ENCODE data around the gene ENAH. TPM values are rescaled to one million over a fixed set of nuclear protein-coding genes. Genes with fewer than 3 reads are reported as not detected.

The ENAH gene
- total and polyA plus RNA-seq, 12 donors: 12.4 to 201 (median 99.8) TPM

DNA sequence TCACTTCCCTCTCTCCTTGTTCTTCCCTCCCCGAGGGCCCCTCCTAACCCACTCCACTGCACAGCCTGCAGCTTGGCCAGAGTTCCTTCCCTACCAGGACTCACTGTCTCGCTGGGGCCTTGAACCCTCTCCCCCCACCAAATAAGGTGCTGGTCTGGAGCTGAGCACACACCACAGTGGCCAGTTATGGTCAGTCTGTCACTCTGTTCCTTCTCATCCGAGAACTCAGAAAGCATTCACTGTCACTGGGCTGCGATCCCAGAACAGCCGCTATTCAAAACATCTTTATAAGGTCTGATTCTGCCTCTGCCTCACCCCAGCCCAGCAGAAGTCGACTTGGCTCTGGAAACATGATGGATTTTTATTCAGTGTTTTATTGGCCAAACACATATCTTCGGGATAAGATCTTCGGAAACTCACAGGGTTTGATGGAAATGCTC lies 205.3 kb downstream of the ENAH start:
- no peaks in the 10 kb centered on the region for H3K27me3 ChIP-seq
- intact Hi-C loops (cut with DNase I): no loop called here
- no peaks in the 10 kb centered on the region for H3K9me3 ChIP-seq
- DNase-seq (no peak), ATAC-seq (peak; percentile 10 to 41 (median 20))
- 31 to 41% methylated on average over 8 of the region's 8 CpGs for WGBS, 2 donors
- TF ChIP-seq, protein P1, sequence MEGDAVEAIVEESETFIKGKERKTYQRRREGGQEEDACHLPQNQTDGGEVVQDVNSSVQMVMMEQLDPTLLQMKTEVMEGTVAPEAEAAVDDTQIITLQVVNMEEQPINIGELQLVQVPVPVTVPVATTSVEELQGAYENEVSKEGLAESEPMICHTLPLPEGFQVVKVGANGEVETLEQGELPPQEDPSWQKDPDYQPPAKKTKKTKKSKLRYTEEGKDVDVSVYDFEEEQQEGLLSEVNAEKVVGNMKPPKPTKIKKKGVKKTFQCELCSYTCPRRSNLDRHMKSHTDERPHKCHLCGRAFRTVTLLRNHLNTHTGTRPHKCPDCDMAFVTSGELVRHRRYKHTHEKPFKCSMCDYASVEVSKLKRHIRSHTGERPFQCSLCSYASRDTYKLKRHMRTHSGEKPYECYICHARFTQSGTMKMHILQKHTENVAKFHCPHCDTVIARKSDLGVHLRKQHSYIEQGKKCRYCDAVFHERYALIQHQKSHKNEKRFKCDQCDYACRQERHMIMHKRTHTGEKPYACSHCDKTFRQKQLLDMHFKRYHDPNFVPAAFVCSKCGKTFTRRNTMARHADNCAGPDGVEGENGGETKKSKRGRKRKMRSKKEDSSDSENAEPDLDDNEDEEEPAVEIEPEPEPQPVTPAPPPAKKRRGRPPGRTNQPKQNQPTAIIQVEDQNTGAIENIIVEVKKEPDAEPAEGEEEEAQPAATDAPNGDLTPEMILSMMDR (IDR thresholded peaks at IDR 0.05): no peak
- H3K4me1 ChIP-seq: peaks cover 0 to 75% (median 51%) of the 10 kb centered on the region in 9 donors
- peak overlapping the region in 3 of 10 donors; percentile 1 to 15 (median 11) for H3K4me3 ChIP-seq
- H3K27ac ChIP-seq: peak overlapping the region in 9 of 10 donors; percentile 62 to 92 (median 82)
- H3K36me3 ChIP-seq: no peaks in the 10 kb centered on the region

DNA sequence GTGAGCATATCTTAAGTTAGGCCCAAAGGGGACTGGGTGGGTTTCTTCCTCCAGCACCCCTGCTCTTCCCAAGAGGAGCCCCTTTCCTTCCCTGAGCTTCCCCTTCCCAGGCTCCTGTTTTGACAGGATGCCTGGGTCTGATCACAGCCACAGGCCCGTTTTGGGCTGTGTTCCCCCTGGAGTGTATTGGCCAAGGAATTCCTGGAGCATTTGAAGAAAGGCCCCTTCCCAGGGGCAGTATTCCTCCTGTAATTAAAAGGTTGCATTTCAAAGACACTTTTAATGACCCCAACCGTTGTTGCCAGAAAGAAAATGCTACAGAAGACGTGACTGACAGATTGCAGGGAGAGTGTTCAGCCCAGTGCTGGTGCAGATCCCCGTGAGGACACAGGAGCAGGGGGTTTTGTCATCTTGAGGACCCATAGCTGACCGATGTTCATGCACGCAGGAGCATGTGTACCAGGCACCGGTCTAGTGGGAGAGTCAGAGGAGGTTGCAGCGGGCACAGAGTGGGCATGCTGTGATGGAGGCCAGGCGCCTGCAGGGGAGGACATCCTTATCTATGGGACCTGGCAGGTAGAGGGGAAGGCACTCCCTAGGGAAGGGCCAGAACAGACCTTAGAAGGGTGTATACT lies 205.8 kb downstream of the ENAH start:
- intact Hi-C loops (cut with DNase I): no loop called here
- ATAC-seq (peak in 1 of 8 donors; percentile 0), DNase-seq (no peak)

DNA sequence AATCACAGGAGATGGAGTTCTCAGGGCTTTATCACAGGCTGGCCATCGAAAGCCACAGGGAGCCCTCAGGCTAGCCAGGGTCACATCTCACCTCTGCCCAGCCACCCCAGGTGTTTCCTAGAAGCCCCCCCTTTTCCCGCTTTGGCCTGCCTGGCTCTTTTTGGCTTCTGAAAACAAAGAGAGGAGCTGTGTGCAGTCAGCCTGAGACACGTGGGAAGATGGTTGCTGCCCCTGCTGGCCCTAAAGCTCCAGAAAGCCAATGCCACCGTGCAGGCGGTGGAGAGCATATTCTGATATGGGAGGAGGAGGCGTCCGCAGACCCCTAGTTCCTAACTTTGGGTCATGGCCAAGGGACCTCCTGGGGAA lies 206.3 kb downstream of the ENAH start:
- no peak for ATAC-seq
- 58 to 64% methylated on average over 7 of the region's 7 CpGs for WGBS, 2 donors

More for the DNA sequence above, 205.8 kb downstream of the ENAH start:
- Histone ChIP-seq H3K27ac (peak overlapping the region in 9 of 10 donors; percentile 62 to 92 (median 82)), H3K27me3 (no peaks in the 10 kb centered on the region), H3K4me1 (peaks cover 0 to 78% (median 51%) of the 10 kb centered on the region in 9 donors), H3K9me3 (no peaks in the 10 kb centered on the region), H3K36me3 (no peaks in the 10 kb centered on the region), H3K4me3 (no peak overlapping the region)
- WGBS, 2 donors: 59 to 65% methylated on average over 9 of the region's 9 CpGs
- TF ChIP-seq, protein P1 (IDR thresholded peaks at IDR 0.05): no peak

More for the DNA sequence above, 206.3 kb downstream of the ENAH start:
- Histone ChIP-seq H3K36me3 (no peaks in the 10 kb centered on the region), H3K9me3 (no peaks in the 10 kb centered on the region), H3K27me3 (no peaks in the 10 kb centered on the region), H3K27ac (peak overlapping the region in 9 of 10 donors; percentile 62 to 92 (median 82)), H3K4me3 (no peak overlapping the region), H3K4me1 (peaks cover 0 to 80% (median 51%) of the 10 kb centered on the region in 9 donors)
- TF ChIP-seq, protein P1 (IDR thresholded peaks at IDR 0.05): no peak
- intact Hi-C loops (cut with DNase I): no loop called here
- DNase-seq: no peak
